Adipose tissue (tissue), 3 donors: ENCODE measurements around the gene MRPS18B. TPM values are rescaled to one million over a fixed set of nuclear protein-coding genes. Genes with fewer than 3 reads are reported as not detected.

Experiments
- H3K27ac ChIP-seq: one replicate; pipeline ENCODE4 v1.5.1; 2013; ENCODE audit warnings: low read depth, low read length
- WGBS, 3 donors: extraction: QIAGEN DNeasy Blood & Tissue Kit; methylation state at CpG; one replicate each; pipeline ENCODE4 v1.1.7; 2013; 5-methylcytosine and 5-hydroxymethylcytosine counted together
- polyA plus RNA-seq, 3 donors: library from polyadenylated mRNA; stranded (reverse); fragments of 200-250 nt; gene quantifications; one replicate each; pipeline ENCODE4 v1.2.3, GENCODE V29; 2013
- donor health status: healthy with polysubstance abuse.
- donor health status: Bipolar disorder and iron deficiency.
- donor health status: healthy.

Gene MRPS18B
- polyA plus RNA-seq, 3 donors: 69.1 to 88.1 (median 77.1) TPM

- 47 to 68% (median 48%) methylated on average over 6 of the region's 6 CpGs for WGBS, 3 donors
- no peak overlapping the region for H3K27ac ChIP-seq
Observed at GRCh38 chr6:30601436-30601814, 16.2 kb upstream of the MRPS18B start.

- WGBS, 3 donors: 90 to 92% (median 92%) methylated on average over 33 to 39 of the region's 39 CpGs
- no peak overlapping the region for H3K27ac ChIP-seq
Observed at GRCh38 chr6:30601815-30602641, 15.6 kb upstream of the MRPS18B start.

GRCh38 chr6:30603961-30604360, 13.7 kb upstream of the MRPS18B start:
- WGBS, 3 donors: 91 to 95% (median 94%) methylated on average over 13 of the region's 13 CpGs
- no peak overlapping the region for H3K27ac ChIP-seq

- H3K27ac ChIP-seq: no peak overlapping the region
Observed at GRCh38 chr6:30610065-30610464, 7.6 kb upstream of the MRPS18B start.

GRCh38 chr6:30611150-30611855, 6.3 kb upstream of the MRPS18B start:
- WGBS, 3 donors: 62 to 77% (median 76%) methylated on average over 9 of the region's 9 CpGs
- no peak overlapping the region for H3K27ac ChIP-seq

More at GRCh38 chr6:30610065-30610464, 7.6 kb upstream of the MRPS18B start:
- WGBS, 3 donors: 56 to 81% (median 80%) methylated on average over 4 of the region's 4 CpGs

- 44 to 80% (median 73%) methylated on average over 2 of the region's 2 CpGs for WGBS, 3 donors
- no peak overlapping the region for H3K27ac ChIP-seq
Observed at GRCh38 chr6:30611856-30612194, 5.8 kb upstream of the MRPS18B start.

- no peak overlapping the region for H3K27ac ChIP-seq
- 51 to 76% (median 59%) methylated on average over 1 of the region's 1 CpG for WGBS, 3 donors
Observed at GRCh38 chr6:30612213-30612612, 5.4 kb upstream of the MRPS18B start.

GRCh38 chr6:30612687-30613248, 4.9 kb upstream of the MRPS18B start:
- 38 to 63% (median 58%) methylated on average over 6 of the region's 6 CpGs for WGBS, 3 donors

GRCh38 chr6:30613251-30614043, 4.2 kb upstream of the MRPS18B start:
- no peak overlapping the region for H3K27ac ChIP-seq

More at GRCh38 chr6:30612687-30613248, 4.9 kb upstream of the MRPS18B start:
- H3K27ac ChIP-seq: no peak overlapping the region

GRCh38 chr6:30614044-30614842, 3.4 kb upstream of the MRPS18B start:
- H3K27ac ChIP-seq: no peak overlapping the region
- WGBS, 3 donors: 14 to 24% (median 21%) methylated on average over 8 of the region's 8 CpGs

GRCh38 chr6:30614843-30615218, 2.8 kb upstream of the MRPS18B start:
- WGBS, 3 donors: 0 to 1% (median 0%) methylated on average over 6 of the region's 6 CpGs
- peak overlapping the region; percentile 98 for H3K27ac ChIP-seq

GRCh38 chr6:30615219-30615957, 2.3 kb upstream of the MRPS18B start:
- peak overlapping the region; percentile 98 for H3K27ac ChIP-seq
- 0 to 1% (median 0%) methylated on average over 10 of the region's 10 CpGs for WGBS, 3 donors

- peak overlapping the region; percentile 88 for H3K27ac ChIP-seq
- 0 to 1% (median 0%) methylated on average over 10 of the region's 10 CpGs for WGBS, 3 donors
Observed at GRCh38 chr6:30615958-30616810, 1.5 kb upstream of the MRPS18B start.

- peak within 1 kb of the TSS; percentile 88 for H3K27ac ChIP-seq
- WGBS, 3 donors: 0% methylated on average over 40 of the region's 40 CpGs
Observed at GRCh38 chr6:30616811-30617564, 652 bp upstream of the MRPS18B start, which contains the start of gene PPP1R10. Gene PPP1R10 (minus strand): TSS chr6:30617243. CDS start chr6:30609944, 7,299 bp downstream.

GRCh38 chr6:30618270-30618797, 694 bp downstream of the MRPS18B start:
- 4 to 12% (median 9%) methylated on average over 8 of the region's 8 CpGs for whole genome bisulfite sequencing, 3 donors
- no peak overlapping the region for H3K27ac ChIP-seq
